ENCODE measurements around the gene DOLPP1. TPM values are rescaled to one million over a fixed set of nuclear protein-coding genes. Genes with fewer than 3 reads are reported as not detected.

The DOLPP1 gene
- total and polyA plus RNA-seq, 2 of the 13 experiments (the other 11 are each of a cell fraction or from before 2014, with no cell fraction given), result 21.0 to 34.1 TPM

DNA sequence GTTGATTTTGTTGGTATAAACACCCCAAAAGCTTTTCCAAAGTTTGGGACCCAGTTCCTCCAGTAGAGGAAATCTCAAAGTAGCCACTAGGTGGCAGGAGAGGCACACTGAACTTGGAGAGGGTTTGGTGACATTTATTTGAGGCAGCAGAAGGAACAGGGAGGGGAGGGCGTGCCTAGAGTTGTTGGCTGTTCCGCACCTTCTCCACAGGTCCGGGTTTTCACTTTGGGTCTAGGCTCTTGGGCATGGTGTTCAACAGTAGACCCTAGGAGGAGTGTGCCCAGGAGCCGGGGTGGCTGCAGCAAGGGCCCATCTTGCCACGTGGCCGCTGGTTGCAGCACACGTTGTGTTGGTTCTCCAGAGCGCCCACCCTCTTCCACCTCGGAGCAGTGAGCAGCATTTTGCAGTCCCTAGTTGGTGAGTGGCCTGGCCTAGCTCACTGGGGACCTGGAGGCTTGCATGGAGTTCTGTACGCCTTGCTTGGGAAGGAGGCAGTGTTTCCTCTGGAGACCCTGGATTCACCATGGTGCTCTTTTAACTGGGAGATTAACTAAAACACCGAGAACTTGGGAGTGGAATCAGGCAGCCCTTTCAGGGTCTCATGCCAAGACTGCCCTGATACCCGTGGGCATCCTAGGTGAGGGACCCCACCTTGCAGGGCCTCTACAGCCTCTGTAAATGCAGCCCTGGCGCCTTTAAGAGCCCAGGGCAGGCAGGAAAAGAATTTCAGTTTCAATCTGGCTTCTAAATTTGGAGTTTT, 58.5 kb downstream of the DOLPP1 start (continued):
- TF ChIP-seq, protein P1, sequence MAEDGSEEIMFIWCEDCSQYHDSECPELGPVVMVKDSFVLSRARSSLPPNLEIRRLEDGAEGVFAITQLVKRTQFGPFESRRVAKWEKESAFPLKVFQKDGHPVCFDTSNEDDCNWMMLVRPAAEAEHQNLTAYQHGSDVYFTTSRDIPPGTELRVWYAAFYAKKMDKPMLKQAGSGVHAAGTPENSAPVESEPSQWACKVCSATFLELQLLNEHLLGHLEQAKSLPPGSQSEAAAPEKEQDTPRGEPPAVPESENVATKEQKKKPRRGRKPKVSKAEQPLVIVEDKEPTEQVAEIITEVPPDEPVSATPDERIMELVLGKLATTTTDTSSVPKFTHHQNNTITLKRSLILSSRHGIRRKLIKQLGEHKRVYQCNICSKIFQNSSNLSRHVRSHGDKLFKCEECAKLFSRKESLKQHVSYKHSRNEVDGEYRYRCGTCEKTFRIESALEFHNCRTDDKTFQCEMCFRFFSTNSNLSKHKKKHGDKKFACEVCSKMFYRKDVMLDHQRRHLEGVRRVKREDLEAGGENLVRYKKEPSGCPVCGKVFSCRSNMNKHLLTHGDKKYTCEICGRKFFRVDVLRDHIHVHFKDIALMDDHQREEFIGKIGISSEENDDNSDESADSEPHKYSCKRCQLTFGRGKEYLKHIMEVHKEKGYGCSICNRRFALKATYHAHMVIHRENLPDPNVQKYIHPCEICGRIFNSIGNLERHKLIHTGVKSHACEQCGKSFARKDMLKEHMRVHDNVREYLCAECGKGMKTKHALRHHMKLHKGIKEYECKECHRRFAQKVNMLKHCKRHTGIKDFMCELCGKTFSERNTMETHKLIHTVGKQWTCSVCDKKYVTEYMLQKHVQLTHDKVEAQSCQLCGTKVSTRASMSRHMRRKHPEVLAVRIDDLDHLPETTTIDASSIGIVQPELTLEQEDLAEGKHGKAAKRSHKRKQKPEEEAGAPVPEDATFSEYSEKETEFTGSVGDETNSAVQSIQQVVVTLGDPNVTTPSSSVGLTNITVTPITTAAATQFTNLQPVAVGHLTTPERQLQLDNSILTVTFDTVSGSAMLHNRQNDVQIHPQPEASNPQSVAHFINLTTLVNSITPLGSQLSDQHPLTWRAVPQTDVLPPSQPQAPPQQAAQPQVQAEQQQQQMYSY (CRISPR knock-in tag; IDR thresholded peaks at IDR 0.05), result 0 out of 2 replicates have a peak, but pooled peaks have one; percentile 59
- TF ChIP-seq ZNF30 (CRISPR knock-in tag; IDR thresholded peaks at IDR 0.05) (no peak), SMARCE1 (IDR thresholded peaks at IDR 0.05; ENCODE audit: borderline replicate concordance) (no peak), SIN3A (IDR thresholded peaks at IDR 0.05; ENCODE audit: borderline replicate concordance, low read depth, low read length) (no peak), ZNF572 (CRISPR knock-in tag; IDR thresholded peaks at IDR 0.05) (peak; percentile 47; the same call in 1 of the 2 replicates), ZNF160 (CRISPR knock-in tag; IDR thresholded peaks at IDR 0.05) (no peak), TBX2 (CRISPR knock-in tag; IDR thresholded peaks at IDR 0.05; ENCODE audit: borderline replicate concordance) (peak; percentile 55; the same call in 1 of the 2 replicates), ZBTB7B (CRISPR knock-in tag; IDR thresholded peaks at IDR 0.05) (peak; percentile 19)
- TF ChIP-seq, protein P2, sequence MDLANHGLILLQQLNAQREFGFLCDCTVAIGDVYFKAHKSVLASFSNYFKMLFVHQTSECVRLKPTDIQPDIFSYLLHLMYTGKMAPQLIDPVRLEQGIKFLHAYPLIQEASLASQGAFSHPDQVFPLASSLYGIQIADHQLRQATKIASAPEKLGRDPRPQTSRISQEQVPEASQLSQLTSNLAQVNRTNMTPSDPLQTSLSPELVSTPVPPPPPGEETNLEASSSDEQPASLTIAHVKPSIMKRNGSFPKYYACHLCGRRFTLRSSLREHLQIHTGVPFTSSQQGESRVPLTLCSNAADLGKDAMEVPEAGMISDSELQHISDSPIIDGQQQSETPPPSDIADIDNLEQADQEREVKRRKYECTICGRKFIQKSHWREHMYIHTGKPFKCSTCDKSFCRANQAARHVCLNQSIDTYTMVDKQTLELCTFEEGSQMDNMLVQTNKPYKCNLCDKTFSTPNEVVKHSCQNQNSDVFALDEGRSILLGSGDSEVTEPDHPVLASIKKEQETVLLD (CRISPR knock-in tag; IDR thresholded peaks at IDR 0.05; ENCODE audit: low read depth), result no peak
- TF ChIP-seq, protein P3, sequence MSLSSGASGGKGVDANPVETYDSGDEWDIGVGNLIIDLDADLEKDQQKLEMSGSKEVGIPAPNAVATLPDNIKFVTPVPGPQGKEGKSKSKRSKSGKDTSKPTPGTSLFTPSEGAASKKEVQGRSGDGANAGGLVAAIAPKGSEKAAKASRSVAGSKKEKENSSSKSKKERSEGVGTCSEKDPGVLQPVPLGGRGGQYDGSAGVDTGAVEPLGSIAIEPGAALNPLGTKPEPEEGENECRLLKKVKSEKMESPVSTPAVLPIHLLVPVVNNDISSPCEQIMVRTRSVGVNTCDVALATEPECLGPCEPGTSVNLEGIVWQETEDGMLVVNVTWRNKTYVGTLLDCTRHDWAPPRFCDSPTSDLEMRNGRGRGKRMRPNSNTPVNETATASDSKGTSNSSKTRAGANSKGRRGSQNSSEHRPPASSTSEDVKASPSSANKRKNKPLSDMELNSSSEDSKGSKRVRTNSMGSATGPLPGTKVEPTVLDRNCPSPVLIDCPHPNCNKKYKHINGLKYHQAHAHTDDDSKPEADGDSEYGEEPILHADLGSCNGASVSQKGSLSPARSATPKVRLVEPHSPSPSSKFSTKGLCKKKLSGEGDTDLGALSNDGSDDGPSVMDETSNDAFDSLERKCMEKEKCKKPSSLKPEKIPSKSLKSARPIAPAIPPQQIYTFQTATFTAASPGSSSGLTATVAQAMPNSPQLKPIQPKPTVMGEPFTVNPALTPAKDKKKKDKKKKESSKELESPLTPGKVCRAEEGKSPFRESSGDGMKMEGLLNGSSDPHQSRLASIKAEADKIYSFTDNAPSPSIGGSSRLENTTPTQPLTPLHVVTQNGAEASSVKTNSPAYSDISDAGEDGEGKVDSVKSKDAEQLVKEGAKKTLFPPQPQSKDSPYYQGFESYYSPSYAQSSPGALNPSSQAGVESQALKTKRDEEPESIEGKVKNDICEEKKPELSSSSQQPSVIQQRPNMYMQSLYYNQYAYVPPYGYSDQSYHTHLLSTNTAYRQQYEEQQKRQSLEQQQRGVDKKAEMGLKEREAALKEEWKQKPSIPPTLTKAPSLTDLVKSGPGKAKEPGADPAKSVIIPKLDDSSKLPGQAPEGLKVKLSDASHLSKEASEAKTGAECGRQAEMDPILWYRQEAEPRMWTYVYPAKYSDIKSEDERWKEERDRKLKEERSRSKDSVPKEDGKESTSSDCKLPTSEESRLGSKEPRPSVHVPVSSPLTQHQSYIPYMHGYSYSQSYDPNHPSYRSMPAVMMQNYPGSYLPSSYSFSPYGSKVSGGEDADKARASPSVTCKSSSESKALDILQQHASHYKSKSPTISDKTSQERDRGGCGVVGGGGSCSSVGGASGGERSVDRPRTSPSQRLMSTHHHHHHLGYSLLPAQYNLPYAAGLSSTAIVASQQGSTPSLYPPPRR (CRISPR knock-in tag; IDR thresholded peaks at IDR 0.05; ENCODE audit: borderline replicate concordance), result 0 out of 2 replicates have a peak, but pooled peaks have one; percentile 11
- TF ChIP-seq, protein P4, sequence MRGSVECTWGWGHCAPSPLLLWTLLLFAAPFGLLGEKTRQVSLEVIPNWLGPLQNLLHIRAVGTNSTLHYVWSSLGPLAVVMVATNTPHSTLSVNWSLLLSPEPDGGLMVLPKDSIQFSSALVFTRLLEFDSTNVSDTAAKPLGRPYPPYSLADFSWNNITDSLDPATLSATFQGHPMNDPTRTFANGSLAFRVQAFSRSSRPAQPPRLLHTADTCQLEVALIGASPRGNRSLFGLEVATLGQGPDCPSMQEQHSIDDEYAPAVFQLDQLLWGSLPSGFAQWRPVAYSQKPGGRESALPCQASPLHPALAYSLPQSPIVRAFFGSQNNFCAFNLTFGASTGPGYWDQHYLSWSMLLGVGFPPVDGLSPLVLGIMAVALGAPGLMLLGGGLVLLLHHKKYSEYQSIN (CRISPR knock-in tag; IDR thresholded peaks at IDR 0.05; ENCODE audit: borderline replicate concordance), result no peak
- TF ChIP-seq, protein P5, sequence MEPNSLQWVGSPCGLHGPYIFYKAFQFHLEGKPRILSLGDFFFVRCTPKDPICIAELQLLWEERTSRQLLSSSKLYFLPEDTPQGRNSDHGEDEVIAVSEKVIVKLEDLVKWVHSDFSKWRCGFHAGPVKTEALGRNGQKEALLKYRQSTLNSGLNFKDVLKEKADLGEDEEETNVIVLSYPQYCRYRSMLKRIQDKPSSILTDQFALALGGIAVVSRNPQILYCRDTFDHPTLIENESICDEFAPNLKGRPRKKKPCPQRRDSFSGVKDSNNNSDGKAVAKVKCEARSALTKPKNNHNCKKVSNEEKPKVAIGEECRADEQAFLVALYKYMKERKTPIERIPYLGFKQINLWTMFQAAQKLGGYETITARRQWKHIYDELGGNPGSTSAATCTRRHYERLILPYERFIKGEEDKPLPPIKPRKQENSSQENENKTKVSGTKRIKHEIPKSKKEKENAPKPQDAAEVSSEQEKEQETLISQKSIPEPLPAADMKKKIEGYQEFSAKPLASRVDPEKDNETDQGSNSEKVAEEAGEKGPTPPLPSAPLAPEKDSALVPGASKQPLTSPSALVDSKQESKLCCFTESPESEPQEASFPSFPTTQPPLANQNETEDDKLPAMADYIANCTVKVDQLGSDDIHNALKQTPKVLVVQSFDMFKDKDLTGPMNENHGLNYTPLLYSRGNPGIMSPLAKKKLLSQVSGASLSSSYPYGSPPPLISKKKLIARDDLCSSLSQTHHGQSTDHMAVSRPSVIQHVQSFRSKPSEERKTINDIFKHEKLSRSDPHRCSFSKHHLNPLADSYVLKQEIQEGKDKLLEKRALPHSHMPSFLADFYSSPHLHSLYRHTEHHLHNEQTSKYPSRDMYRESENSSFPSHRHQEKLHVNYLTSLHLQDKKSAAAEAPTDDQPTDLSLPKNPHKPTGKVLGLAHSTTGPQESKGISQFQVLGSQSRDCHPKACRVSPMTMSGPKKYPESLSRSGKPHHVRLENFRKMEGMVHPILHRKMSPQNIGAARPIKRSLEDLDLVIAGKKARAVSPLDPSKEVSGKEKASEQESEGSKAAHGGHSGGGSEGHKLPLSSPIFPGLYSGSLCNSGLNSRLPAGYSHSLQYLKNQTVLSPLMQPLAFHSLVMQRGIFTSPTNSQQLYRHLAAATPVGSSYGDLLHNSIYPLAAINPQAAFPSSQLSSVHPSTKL (CRISPR knock-in tag; IDR thresholded peaks at IDR 0.05), result peak; percentile 58; the same call in 1 of the 2 replicates

All from HepG2 (cell line).